IMR-90 (cell line): ENCODE data around the gene PSORS1C2. TPM values are rescaled to one million over a fixed set of nuclear protein-coding genes. Genes with fewer than 3 reads are reported as not detected.

Experiments
- ATAC-seq: fragments of 200-7000 bp; cut with Tn5 transposase; 2 replicates; pipeline ENCODE4 v1.9.1; 2020; ENCODE audit warnings: low read depth, mild to moderate bottlenecking, moderate library complexity
- BruUV-seq: library from RNA; stranded (reverse); fragments of 400-500 nt; replicated peaks from 2 replicates; lab custom pipeline; 2021; lab: Mats Ljungman, UMichigan
- CTCF ChIA-PET: fragments of 300-600 bp; formaldehyde crosslinking; extraction: SDS; loops from one replicate; lab custom pipeline; 2021; ENCODE audit warnings: antibody characterized with exemption; lab: Yijun Ruan, JAX
- POLR2A ChIA-PET: fragments of 300-600 bp; sonication (Branson Sonifier 250); formaldehyde crosslinking; loops from one replicate; lab custom pipeline; 2022; ENCODE audit warnings: antibody characterized with exemption; ENCODE audit not compliant: unreplicated experiment; lab: Charles Lee
- DNase-seq: peaks from one replicate; pipeline ENCODE4 v3.0.0; 2013
- H2AFZ ChIP-seq: replicated peaks from 2 replicates; pipeline ENCODE3; 2013; ENCODE audit warnings: low read length, mild to moderate bottlenecking; ENCODE audit not compliant: poor library complexity
- H2AK5ac ChIP-seq: 2 replicates; pipeline ENCODE4 v1.6.1; 2013; ENCODE audit warnings: low read depth, low read length, inconsistent platforms
- H2AK9ac ChIP-seq: replicated peaks from 2 replicates; pipeline ENCODE3; 2013; ENCODE audit warnings: mild to moderate bottlenecking, low read depth, low read length, moderate library complexity; ENCODE audit not compliant: poor library complexity
- H2BK120ac ChIP-seq: 2 replicates; pipeline ENCODE4 v1.6.1; 2013; ENCODE audit warnings: low read depth, low read length, inconsistent platforms
- H2BK15ac ChIP-seq: 3 replicates; pipeline ENCODE4 v1.6.1; 2013; ENCODE audit warnings: low read depth, low read length, inconsistent platforms
- H2BK20ac ChIP-seq: 2 replicates; pipeline ENCODE4 v1.6.1; 2013; ENCODE audit warnings: low read depth, mild to moderate bottlenecking, inconsistent platforms, low read length, moderate library complexity
- H2BK5ac ChIP-seq: 2 replicates; pipeline ENCODE4 v1.6.1; 2013; ENCODE audit warnings: mild to moderate bottlenecking, low read depth, low read length, inconsistent platforms; ENCODE audit not compliant: poor library complexity, severe bottlenecking
- H3K14ac ChIP-seq: replicated peaks from 2 replicates; pipeline ENCODE4 v1.6.1; 2013; ENCODE audit warnings: low read depth, low read length, inconsistent platforms
- H3K18ac ChIP-seq: 2 replicates; pipeline ENCODE4 v1.6.1; 2013; ENCODE audit warnings: low read depth, low read length, control low read depth
- H3K23ac ChIP-seq: 2 replicates; pipeline ENCODE4 v1.6.1; 2013; ENCODE audit warnings: low read depth, low read length, inconsistent platforms
- H3K27ac ChIP-seq: 2 replicates; pipeline ENCODE4 v1.5.1; 2013; ENCODE audit warnings: mild to moderate bottlenecking, control low read depth, low read length; ENCODE audit not compliant: insufficient read depth
- H3K27me3 ChIP-seq: 2 replicates; pipeline ENCODE4 v1.6.1; 2013; ENCODE audit warnings: low read length; ENCODE audit not compliant: control insufficient read depth, insufficient read depth
- H3K36me3 ChIP-seq: 2 replicates; pipeline ENCODE4 v1.6.1; 2013; ENCODE audit warnings: low read length, mixed read lengths; ENCODE audit not compliant: control insufficient read depth, insufficient read depth
- H3K4ac ChIP-seq: 2 replicates; pipeline ENCODE4 v1.6.1; 2013; ENCODE audit warnings: low read depth, low read length, inconsistent platforms
- H3K4me1 ChIP-seq: 2 replicates; pipeline ENCODE4 v1.6.1; 2013; ENCODE audit warnings: low read length, mixed read lengths; ENCODE audit not compliant: control insufficient read depth, insufficient read depth
- H3K4me2 ChIP-seq: 2 replicates; pipeline ENCODE4 v1.6.1; 2013; ENCODE audit warnings: low read depth, mild to moderate bottlenecking, control low read depth, low read length, moderate library complexity
- H3K4me3 ChIP-seq: 2 replicates; pipeline ENCODE4 v1.5.1; 2013; ENCODE audit warnings: low read depth, mild to moderate bottlenecking, control low read depth, low read length, moderate library complexity; ENCODE audit not compliant: insufficient read depth
- H3K56ac ChIP-seq: 2 replicates; pipeline ENCODE4 v1.6.1; 2013; ENCODE audit warnings: low read length, inconsistent platforms; ENCODE audit not compliant: insufficient read depth; ENCODE audit errors: extremely low read depth
- H3K79me1 ChIP-seq, 2 experiments: 2 replicates each; pipeline ENCODE4 v1.6.1; 2013; ENCODE audit warnings: low read length in 2 of 2, inconsistent platforms in 1 of 2, low read depth in 1 of 2
- H3K9ac ChIP-seq: 2 replicates; pipeline ENCODE4 v1.6.1; 2013; ENCODE audit warnings: low read depth, low read length, control low read depth
- H3K9me1 ChIP-seq: 2 replicates; pipeline ENCODE4 v1.6.1; 2013; ENCODE audit warnings: low read length, inconsistent platforms; ENCODE audit not compliant: insufficient read depth
- H3K9me3 ChIP-seq: 2 replicates; pipeline ENCODE4 v1.6.1; 2013; ENCODE audit warnings: low read length; ENCODE audit not compliant: control insufficient read depth, insufficient read depth
- H4K20me1 ChIP-seq: 2 replicates; pipeline ENCODE4 v1.6.1; 2013; ENCODE audit warnings: low read length, inconsistent platforms; ENCODE audit not compliant: insufficient read depth
- H4K5ac ChIP-seq: 2 replicates; pipeline ENCODE4 v1.6.1; 2013; ENCODE audit warnings: mild to moderate bottlenecking, low read depth, low read length, control low read depth
- H4K8ac ChIP-seq, 2 experiments: 2 replicates each; pipeline ENCODE4 v1.6.1; 2013; ENCODE audit warnings: low read depth in 2 of 2, low read length in 2 of 2, control low read depth in 1 of 2, inconsistent platforms in 1 of 2
- H4K91ac ChIP-seq: 2 replicates; pipeline ENCODE4 v1.6.1; 2013; ENCODE audit warnings: low read depth, low read length, inconsistent platforms; ENCODE audit not compliant: insufficient read depth
- CTCF ChIP-seq: conservative IDR thresholded peaks from 2 replicates; pipeline ENCODE4 v1.5.1; 2012; ENCODE audit warnings: mild to moderate bottlenecking, low read depth, low read length, improper control_type of control experiment
- FOS ChIP-seq: fragments of 150-350 bp; IDR thresholded peaks from 2 replicates; pipeline ENCODE4 v1.6.1; 2016; ENCODE audit warnings: low read depth, low read length
- MXI1 ChIP-seq: IDR thresholded peaks from 2 replicates; pipeline ENCODE4 v1.6.1; 2012; ENCODE audit warnings: low read depth, mild to moderate bottlenecking, low read length, moderate library complexity, borderline replicate concordance
- RFX5 ChIP-seq: IDR thresholded peaks from 2 replicates; pipeline ENCODE4 v1.8.0; 2012; ENCODE audit warnings: low read depth, mild to moderate bottlenecking, low read length, moderate library complexity
- USF2 ChIP-seq: fragments of 150-350 bp; IDR thresholded peaks from 2 replicates; pipeline ENCODE4 v1.6.1; 2017; ENCODE audit warnings: mild to moderate bottlenecking, antibody characterized with exemption, low read length, low read depth
- WGBS, 2 experiments: methylation state at CpG; one replicate each; pipeline versions ENCODE4 v1.1.5 to v1.1.7; 2013; ENCODE audit warnings: missing lambda C conversion rate in 2 of 2; ENCODE audit not compliant: insufficient read length in 1 of 2; ENCODE audit errors: extremely low coverage in 2 of 2; 5-methylcytosine and 5-hydroxymethylcytosine counted together
- dilution Hi-C: fragments of 300-500 bp; cut with HindIII; formaldehyde crosslinking; loops from one replicate; pipeline ENCODE4 v1.14.3; 2018; ENCODE audit warnings: low sequenced_read_pairs; ENCODE audit not compliant: unreplicated experiment
- in situ Hi-C: fragments of 300-500 bp; cut with MboI; formaldehyde crosslinking; loops from 3 replicates; pipeline ENCODE4 v1.14.3; 2019; ENCODE audit warnings: low sequenced_read_pairs, inconsistent platforms, mixed read lengths
- intact Hi-C: fragments of 100-400 bp; cut with micrococcal nuclease; formaldehyde crosslinking; loops from 2 replicates; pipeline ENCODE4 v1.10.0; 2022
- polyA plus RNA-seq, 3 experiments: library from polyadenylated mRNA; depleted of rRNA; stranded (reverse); fragments of >200 nt; gene quantifications; 2 replicates each; pipeline ENCODE4 v1.2.3, GENCODE V29; 2012; ENCODE audit warnings: low replicate concordance in 1 of 3
- total RNA-seq: library from RNA; depleted of rRNA; stranded (reverse); fragments of >200 nt; gene quantifications from 2 replicates; pipeline ENCODE4 v1.2.3, GENCODE V29; 2012

Gene PSORS1C2
- total and polyA plus RNA-seq, 2 of the 4 experiments (the other 2 are of a cell fraction): not detected

GRCh38 chr6:31116661-31117385, 22.0 kb downstream of the PSORS1C2 start:
- Histone ChIP-seq H2BK5ac (no peak overlapping the region), H4K91ac (no peak overlapping the region), H3K9me1 (peaks cover 15% of the 10 kb centered on the region), H2BK20ac (no peak overlapping the region), H4K5ac (no peak overlapping the region), H3K4me1 (peaks cover 11% of the 10 kb centered on the region), H3K23ac (no peak overlapping the region), H2AFZ (peak overlapping the region; percentile 4), H3K27ac (no peak overlapping the region), H3K36me3 (no peaks in the 10 kb centered on the region), H3K56ac (no peak overlapping the region), H2AK9ac (no peak overlapping the region), H4K20me1 (no peaks in the 10 kb centered on the region), H3K14ac (no peak overlapping the region), H3K4me3 (no peak overlapping the region), H3K9ac (no peak overlapping the region), H3K18ac (no peak overlapping the region), H3K9me3 (no peaks in the 10 kb centered on the region), H2BK15ac (no peak overlapping the region), H4K8ac (no peak overlapping the region), H3K79me1 (peaks cover 0 to 9% of the 10 kb centered on the region in 2 experiments; a peak in 2 of 4 replicates), H3K27me3 (peaks cover 3% of the 10 kb centered on the region; the same call in 1 of the 2 replicates), H3K4ac (no peak overlapping the region), H2BK120ac (no peak overlapping the region), H3K4me2 (no peak overlapping the region), H2AK5ac (no peak overlapping the region)
- dilution Hi-C loops (no loop called here), intact Hi-C loops (no loop called here), in situ Hi-C loops (no loop called here)
- no TSS peak for BruUV-seq
- POLR2A ChIA-PET: no interaction called here
- CTCF ChIA-PET: interaction anchor here (0.7 to 3.4 kb wide), 3 partner anchors 30 to 250 kb away, joined by 3 to 10 read pairs (median 3); no protein-coding TSS in a partner anchor
- no peak for ATAC-seq
- TF ChIP-seq MXI1 (no peak), USF2 (no peak), RFX5 (no peak), CTCF (no peak), FOS (no peak)
- no peak for DNase-seq
- 80% methylated on average over 13 of the region's 19 CpGs; no CpG with 5 or more reads in 1 of the 2 experiments for WGBS, 2 experiments
